Neural cell (in vitro differentiated cells): ENCODE measurements around the gene CEP97. TPM values are rescaled to one million over a fixed set of nuclear protein-coding genes. Genes with fewer than 3 reads are reported as not detected.

Source experiments
- H2AFZ ChIP-seq: fragments of 200-600, 300-800 bp; sonication (generic), shearing (Covaris generic); 2 replicates; pipeline ENCODE4 v1.6.0; 2014; ENCODE audit warnings: low read depth, mild to moderate bottlenecking, antibody characterized with exemption, low read length, moderate library complexity
- H3F3A ChIP-seq: fragments of 200-600 bp; shearing (Covaris generic); 2 replicates; pipeline ENCODE4 v1.6.1; 2016; ENCODE audit warnings: mild to moderate bottlenecking, moderate library complexity, mixed read lengths, antibody characterized with exemption, low read length; ENCODE audit not compliant: insufficient read depth, poor library complexity, severe bottlenecking
- H3K27ac ChIP-seq: fragments of 200-600, 300-800 bp; sonication (generic), shearing (Covaris generic); 2 replicates; pipeline ENCODE4 v1.5.1; 2014; ENCODE audit warnings: mild to moderate bottlenecking, low read length, moderate library complexity
- H3K27me3 ChIP-seq: fragments of 300-800, 200-600 bp; sonication (generic), shearing (Covaris generic); 2 replicates; pipeline ENCODE4 v1.6.0; 2014; ENCODE audit warnings: mild to moderate bottlenecking, low read depth, low read length, moderate library complexity; ENCODE audit not compliant: insufficient read depth
- H3K36me3 ChIP-seq: fragments of 300-800, 200-600 bp; sonication (generic), shearing (Covaris generic); 2 replicates; pipeline ENCODE4 v1.5.1; 2014; ENCODE audit warnings: mild to moderate bottlenecking, antibody characterized with exemption, low read length, moderate library complexity; ENCODE audit not compliant: insufficient read depth
- H3K4me2 ChIP-seq: fragments of 300-800, 200-600 bp; sonication (generic), shearing (Covaris generic); 2 replicates; pipeline ENCODE4 v1.6.0; 2014; ENCODE audit warnings: mild to moderate bottlenecking, low read length
- H3K4me3 ChIP-seq: fragments of 300-800, 200-600 bp; sonication (generic), shearing (Covaris generic); 2 replicates; pipeline ENCODE4 v1.5.1; 2014; ENCODE audit warnings: mild to moderate bottlenecking, low read length, moderate library complexity
- H3K79me2 ChIP-seq: fragments of 200-600 bp; shearing (Covaris generic); replicated peaks from 2 replicates; pipeline ENCODE4 v1.6.0; 2014; ENCODE audit warnings: mild to moderate bottlenecking, low read length, moderate library complexity; ENCODE audit not compliant: insufficient read depth
- H3K9ac ChIP-seq: fragments of 300-800, 200-600 bp; sonication (generic), shearing (Covaris generic); 2 replicates; pipeline ENCODE4 v1.6.1; 2016; ENCODE audit warnings: mild to moderate bottlenecking, low read length, mixed read lengths
- H3K9me2 ChIP-seq: fragments of 200-600 bp; shearing (Covaris generic); 2 replicates; pipeline ENCODE4 v1.6.1; 2016; ENCODE audit warnings: mild to moderate bottlenecking, low read length, mixed read lengths; ENCODE audit not compliant: insufficient read depth
- H3K9me3 ChIP-seq: fragments of 200-600, 300-800 bp; sonication (generic), shearing (Covaris generic); 2 replicates; pipeline ENCODE4 v1.6.1; 2016; ENCODE audit warnings: mild to moderate bottlenecking, mixed run types, low read length, moderate library complexity, mixed read lengths
- H4K20me1 ChIP-seq: fragments of 200-600 bp; shearing (Covaris generic); 2 replicates; pipeline ENCODE4 v1.6.1; 2016; ENCODE audit warnings: mild to moderate bottlenecking, mixed run types; ENCODE audit not compliant: insufficient read depth
- CTCF ChIP-seq: fragments of 450-650 bp; IDR thresholded peaks from 2 replicates; pipeline ENCODE4 v1.5.1; 2014; ENCODE audit warnings: antibody characterized with exemption, mild to moderate bottlenecking, moderate library complexity; ENCODE audit not compliant: poor library complexity, severe bottlenecking
- EP300 ChIP-seq: fragments of 450-650 bp; conservative IDR thresholded peaks from 2 replicates; pipeline ENCODE4 v1.6.1; 2014; ENCODE audit warnings: antibody characterized with exemption, mild to moderate bottlenecking, moderate library complexity; ENCODE audit not compliant: poor library complexity, severe bottlenecking
- EZH2 ChIP-seq: fragments of 200-600, 300-800 bp; shearing (Covaris generic), sonication (generic); IDR thresholded peaks from 2 replicates; pipeline ENCODE4 v1.6.1; 2014; ENCODE audit warnings: antibody characterized with exemption, low read length, borderline replicate concordance, mild to moderate bottlenecking; ENCODE audit not compliant: insufficient read depth, poor library complexity, severe bottlenecking
- MXI1 ChIP-seq: fragments of 450-650 bp; conservative IDR thresholded peaks from 2 replicates; pipeline ENCODE4 v1.6.1; 2014; ENCODE audit warnings: antibody characterized with exemption, mild to moderate bottlenecking; ENCODE audit not compliant: poor library complexity, severe bottlenecking
- POLR2AphosphoS5 ChIP-seq: IDR thresholded peaks from 2 replicates; pipeline ENCODE4 v1.6.1; 2012
- RAD21 ChIP-seq: fragments of 450-650 bp; conservative IDR thresholded peaks from 2 replicates; pipeline ENCODE4 v1.6.1; 2014; ENCODE audit warnings: antibody characterized with exemption, mild to moderate bottlenecking, moderate library complexity
- REST ChIP-seq: IDR thresholded peaks from 2 replicates; pipeline ENCODE4 v1.6.1; 2012; ENCODE audit warnings: borderline replicate concordance
- SMC3 ChIP-seq: fragments of 450-650 bp; conservative IDR thresholded peaks from 2 replicates; pipeline ENCODE4 v1.6.1; 2014; ENCODE audit warnings: antibody characterized with exemption, mild to moderate bottlenecking, moderate library complexity; ENCODE audit not compliant: poor library complexity
- TAF1 ChIP-seq: IDR thresholded peaks from 2 replicates; pipeline ENCODE4 v1.6.1; 2012; ENCODE audit warnings: low read depth
- polyA plus RNA-seq: library from polyadenylated mRNA; depleted of rRNA; stranded (reverse); fragments of >200 nt; gene quantifications from 2 replicates; pipeline ENCODE4 v1.2.3, GENCODE V29; 2014

CEP97 gene
- polyA plus RNA-seq, 1 donor from 2014 or later: 52.9 TPM

GRCh38 chr3:101814835-101815234 is 90.4 kb downstream of the CEP97 start:
- Histone ChIP-seq H3K79me2 (no peaks in the 10 kb centered on the region), H4K20me1 (no peaks in the 10 kb centered on the region), H3K4me2 (no peak overlapping the region), H3K27me3 (no peaks in the 10 kb centered on the region), H3K9ac (no peak overlapping the region), H3K27ac (no peak overlapping the region), H3K4me3 (no peak overlapping the region), H3K36me3 (no peaks in the 10 kb centered on the region), H3K9me2 (no peaks in the 10 kb centered on the region), H3F3A (no peaks in the 10 kb centered on the region), H2AFZ (no peak overlapping the region), H3K9me3 (no peaks in the 10 kb centered on the region)
- TF ChIP-seq CTCF (no peak), RAD21 (no peak), POLR2AphosphoS5 (no peak), REST (no peak), TAF1 (no peak), EP300 (no peak), SMC3 (no peak), MXI1 (no peak), EZH2 (no peak)

GRCh38 chr3:101816215-101817149 is 92.1 kb downstream of the CEP97 start:
- Histone ChIP-seq H3K79me2 (no peaks in the 10 kb centered on the region), H3K27me3 (no peaks in the 10 kb centered on the region), H3K4me2 (no peak overlapping the region), H3K9ac (no peak overlapping the region), H3K9me2 (no peaks in the 10 kb centered on the region), H3K4me3 (no peak overlapping the region), H3F3A (no peaks in the 10 kb centered on the region), H3K27ac (no peak overlapping the region), H3K9me3 (no peaks in the 10 kb centered on the region), H2AFZ (no peak overlapping the region), H4K20me1 (no peaks in the 10 kb centered on the region), H3K36me3 (peaks cover 1% of the 10 kb centered on the region)
- no peak for TF ChIP-seq SMC3
- no peak for TF ChIP-seq MXI1
- TF ChIP-seq REST: no peak
- no peak for TF ChIP-seq TAF1
- TF ChIP-seq EP300: no peak
- TF ChIP-seq EZH2: no peak
- no peak for TF ChIP-seq RAD21
- TF ChIP-seq POLR2AphosphoS5: no peak
- no peak for TF ChIP-seq CTCF
